Right kidney (tissue), 1 donor: ENCODE data around the gene PFDN1.

ENCODE experiments used
- DNase-seq: peaks from one replicate; pipeline ENCODE4 v3.0.0-alpha.2; 2016

The PFDN1 gene

GRCh38 chr5:140239939-140240700, 62.8 kb downstream of the PFDN1 start:
- peak; percentile 49 for DNase-seq

- DNase-seq, result no peak
Measured at GRCh38 chr5:140239461-140239860, 63.4 kb downstream of the PFDN1 start.

GRCh38 chr5:140238756-140239155, 64.1 kb downstream of the PFDN1 start:
- DNase-seq, result no peak

GRCh38 chr5:140236891-140237598, 65.9 kb downstream of the PFDN1 start:
- no peak for DNase-seq

GRCh38 chr5:140235791-140236551, 66.9 kb downstream of the PFDN1 start:
- DNase-seq, result no peak

GRCh38 chr5:140234377-140234989, 68.4 kb downstream of the PFDN1 start:
- no peak for DNase-seq

- DNase-seq, result no peak
Measured at GRCh38 chr5:140232731-140233130, 70.2 kb downstream of the PFDN1 start.

- DNase-seq, result no peak
Measured at GRCh38 chr5:140230373-140230772, 72.5 kb downstream of the PFDN1 start.

- DNase-seq, result no peak
Measured at GRCh38 chr5:140228364-140228837, 74.5 kb downstream of the PFDN1 start.

- DNase-seq, result no peak
Measured at GRCh38 chr5:140227046-140227445, 75.9 kb downstream of the PFDN1 start.

- DNase-seq, result no peak
Measured at GRCh38 chr5:140225396-140225795, 77.5 kb downstream of the PFDN1 start.

GRCh38 chr5:140224658-140225057, 78.2 kb downstream of the PFDN1 start:
- no peak for DNase-seq

GRCh38 chr5:140223567-140223966, 79.3 kb downstream of the PFDN1 start:
- no peak for DNase-seq

GRCh38 chr5:140222416-140222815, 80.5 kb downstream of the PFDN1 start:
- no peak for DNase-seq

- DNase-seq, result no peak
Measured at GRCh38 chr5:140221697-140222223, 81.1 kb downstream of the PFDN1 start.

- no peak for DNase-seq
Measured at GRCh38 chr5:140220698-140221064, 82.2 kb downstream of the PFDN1 start.

- no peak for DNase-seq
Measured at GRCh38 chr5:140220032-140220697, 82.7 kb downstream of the PFDN1 start.

- no peak for DNase-seq
Measured at GRCh38 chr5:140219068-140219991, 83.6 kb downstream of the PFDN1 start.

GRCh38 chr5:140217299-140218026, 85.4 kb downstream of the PFDN1 start:
- DNase-seq, result no peak
